ENCODE measurements around the gene SPINT1.
"Not testable (repeated sequence)": the region's sequence is repeated elsewhere in the genome, so short reads cannot be mapped to it uniquely, and the experiment has no call there.

SPINT1 gene

DNA sequence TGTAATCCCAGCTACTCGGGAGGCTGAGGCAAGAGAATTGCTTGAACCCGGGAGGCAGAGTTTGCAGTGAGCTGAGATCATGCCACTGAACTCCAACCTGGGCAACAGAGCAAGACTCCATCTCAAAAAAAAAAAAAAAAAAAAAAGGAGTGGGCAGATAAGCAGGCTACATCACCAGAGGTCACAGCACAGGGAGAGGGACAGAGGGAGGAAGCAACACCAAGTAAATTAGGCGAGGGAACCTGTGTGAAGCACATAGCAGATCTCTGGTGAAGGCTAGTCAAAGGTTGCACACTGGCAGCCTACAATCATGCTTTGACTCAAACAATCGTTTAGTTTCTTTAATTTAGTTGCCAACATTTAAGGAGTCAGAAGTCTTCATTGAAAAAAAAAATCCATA lies 17.3 kb downstream of the SPINT1 start:
- DNase-seq = not testable (repeated sequence)

DNA sequence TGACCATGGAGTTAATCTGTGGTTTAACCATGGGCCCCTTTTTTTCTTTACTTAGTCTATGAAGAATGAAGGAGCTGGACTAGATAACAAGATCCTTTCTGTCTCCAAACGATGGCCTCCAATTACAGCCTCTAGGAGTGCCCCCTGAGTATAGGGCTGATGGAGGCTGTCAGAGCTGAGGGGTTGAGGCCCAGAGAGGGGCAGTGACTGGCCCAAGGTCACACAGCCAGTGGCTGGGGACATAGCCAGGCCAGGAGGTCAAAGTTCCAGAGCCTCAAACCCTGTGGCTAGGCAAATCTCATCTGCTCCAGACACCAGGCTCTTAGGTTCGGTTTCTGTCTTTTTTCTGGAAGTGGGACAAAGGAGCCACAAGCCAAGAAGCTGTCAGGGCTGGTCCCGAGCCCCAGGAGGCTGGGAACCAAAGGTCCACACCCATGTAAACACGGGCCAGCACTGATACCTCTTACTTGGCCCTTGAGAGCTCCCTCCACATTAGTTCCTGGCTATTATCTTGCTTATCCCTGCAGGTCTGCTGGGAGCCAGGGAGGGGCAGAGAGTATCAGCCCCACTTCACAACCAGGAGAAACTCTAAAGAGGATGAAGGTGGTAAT lies 19.9 kb downstream of the SPINT1 start:
- DNase-seq = no peak

DNA sequence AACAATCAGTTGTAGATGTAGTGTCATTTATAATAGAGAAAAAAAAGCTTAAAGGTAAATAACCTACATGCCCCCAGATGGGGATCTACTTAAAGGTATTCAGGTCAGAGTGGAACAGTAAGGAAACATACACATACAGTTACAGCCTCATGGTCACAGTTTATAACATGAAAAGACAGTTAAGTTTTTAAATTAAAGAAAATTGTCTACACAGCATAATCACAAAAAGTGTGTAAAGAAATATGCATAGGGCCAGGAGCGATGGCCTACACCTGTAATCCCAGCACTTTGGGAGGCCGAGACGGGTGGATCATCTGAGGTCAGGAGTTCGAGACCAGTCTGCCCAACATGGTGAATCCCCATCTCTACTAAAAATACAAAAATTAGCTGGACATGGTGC lies 23.4 kb downstream of the SPINT1 start:
- no peak for DNase-seq

DNA sequence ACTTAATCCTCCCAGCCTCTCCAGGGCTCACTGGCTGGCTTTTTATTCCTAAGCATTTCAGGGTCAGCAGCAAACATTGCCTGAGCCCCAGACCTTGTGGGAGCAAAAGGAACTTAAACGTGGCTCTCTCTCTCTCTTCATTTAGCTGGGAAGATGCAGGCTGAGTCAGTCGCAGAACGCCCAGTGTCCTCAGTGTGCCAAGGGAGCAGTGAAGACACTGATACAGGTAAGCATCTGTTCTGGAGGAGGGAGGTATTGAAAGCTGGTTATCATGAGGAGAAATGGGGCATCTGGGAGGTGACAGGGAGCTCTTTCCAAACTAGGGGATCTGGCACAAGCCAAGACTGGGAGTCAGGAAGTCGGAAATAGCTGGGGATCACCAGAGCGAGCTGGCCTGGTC lies 25.8 kb downstream of the SPINT1 start:
- DNase-seq = no peak

GRCh38 chr15:40870716-40871115 lies 26.9 kb downstream of the SPINT1 start:
- DNase-seq = no peak

DNA sequence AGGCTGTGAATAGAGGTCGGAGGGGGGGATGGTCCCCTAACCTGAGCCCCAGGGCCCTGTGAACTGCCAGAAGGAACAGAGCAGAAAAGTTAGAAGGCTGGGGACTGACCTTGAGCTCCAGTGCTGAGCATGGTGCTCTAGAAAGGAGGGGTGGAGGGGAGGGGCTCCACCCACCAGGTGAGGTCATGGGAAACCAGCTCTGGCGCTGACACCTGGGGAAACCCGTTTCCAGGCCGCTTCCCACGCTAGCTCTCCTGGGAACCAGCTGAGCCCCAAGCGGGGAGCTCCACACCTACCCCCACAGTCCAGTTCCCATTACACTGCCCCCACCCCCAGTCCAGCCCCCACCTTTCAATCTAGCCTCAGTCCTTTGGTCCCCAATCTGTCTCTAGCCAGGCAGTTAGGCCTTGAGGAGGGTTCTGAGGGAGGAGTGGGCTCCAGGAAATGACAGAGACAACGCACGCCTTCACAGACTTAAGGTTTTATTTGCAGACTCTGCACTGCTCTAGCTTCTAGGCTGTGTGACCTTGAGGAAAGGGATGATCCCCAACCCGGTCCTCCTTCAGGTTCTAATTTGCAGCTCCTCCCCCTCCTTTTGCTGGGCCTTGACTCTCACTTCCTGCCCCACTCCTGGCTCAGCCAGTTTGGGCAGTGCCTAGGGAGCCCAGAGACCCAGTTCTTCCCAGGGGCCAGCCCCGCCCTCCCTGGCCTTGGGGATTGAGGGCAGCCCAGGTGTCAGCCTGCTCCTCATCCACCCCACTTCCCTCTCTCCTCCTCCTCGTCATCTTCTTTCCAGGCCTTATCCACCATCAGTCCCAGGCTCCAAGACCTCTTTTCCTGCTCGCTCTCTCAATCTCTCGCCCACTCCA lies 28.1 kb downstream of the SPINT1 start:
- DNase-seq = no peak

- no peak for DNase-seq
Measured at GRCh38 chr15:40872791-40873693, 29.2 kb downstream of the SPINT1 start.

DNA sequence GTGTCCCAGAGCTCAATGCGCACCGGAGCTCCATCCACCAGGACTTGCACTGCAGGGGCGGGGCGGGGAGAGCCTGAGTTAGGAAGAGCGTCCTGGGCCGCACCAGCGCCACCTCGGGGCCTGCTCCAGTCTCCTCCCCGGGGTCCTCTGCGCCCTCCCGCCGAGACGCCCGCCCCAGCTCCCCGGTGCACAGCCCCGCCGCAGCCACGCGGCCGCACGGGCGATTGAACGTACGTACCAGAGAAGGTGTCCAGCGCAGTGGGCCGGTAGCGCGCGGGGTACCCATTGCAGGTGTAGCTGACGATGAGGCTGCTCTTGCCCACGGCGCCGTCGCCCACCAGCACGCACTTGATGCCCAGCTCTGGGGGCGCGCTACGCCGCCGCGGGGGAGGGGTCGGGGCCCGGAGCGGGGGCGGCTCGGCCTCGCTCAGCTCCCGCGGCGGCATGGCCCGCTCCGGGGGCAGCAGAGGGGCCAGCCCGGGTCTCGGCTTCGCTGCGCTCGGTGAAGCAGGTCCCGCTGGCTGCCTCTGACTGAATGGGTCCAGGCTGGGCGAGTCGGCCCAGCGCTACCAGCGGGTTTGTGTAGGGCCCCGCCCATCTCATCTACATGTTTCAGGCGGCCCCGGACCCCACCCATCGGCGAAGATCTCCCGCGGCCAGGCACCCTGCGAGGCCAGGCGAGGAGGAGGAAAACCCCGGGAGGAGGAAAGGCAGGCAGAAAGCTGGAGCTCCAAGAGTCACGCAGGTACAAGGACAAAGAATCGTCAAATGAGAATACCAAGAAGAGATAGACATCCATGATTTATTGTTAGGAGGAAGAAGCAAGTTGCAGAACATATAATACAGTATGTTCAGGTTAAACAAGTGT lies 30.1 kb downstream of the SPINT1 start, which contains the start of gene RHOV:
Gene RHOV, minus strand, starts transcription at position 541 of the 868 bp plus-strand sequence. Its CDS starts 95 bp downstream, at position 446.
- DNase-seq = no peak

- DNase-seq = no peak
Measured at GRCh38 chr15:40875991-40876730, 32.3 kb downstream of the SPINT1 start.

DNA sequence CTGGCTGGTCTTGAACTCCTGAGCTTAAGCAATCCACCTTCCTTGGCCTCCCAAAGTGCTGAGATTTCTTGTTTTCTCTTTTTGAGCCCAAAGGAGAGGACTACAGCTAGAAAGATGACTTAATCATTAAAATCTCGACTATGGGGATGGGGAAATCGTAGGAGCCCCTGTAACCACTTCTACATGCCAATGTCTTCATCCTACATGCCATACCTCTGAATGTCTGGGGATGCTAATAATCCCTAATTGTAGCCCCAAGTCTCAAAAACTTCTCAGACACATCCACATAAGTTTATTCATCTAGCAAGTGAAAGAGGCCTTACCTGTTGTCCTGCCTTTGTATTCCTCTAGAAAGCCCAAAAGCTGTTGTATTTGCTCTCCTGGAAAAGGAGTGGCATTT lies 33.8 kb downstream of the SPINT1 start:
- no peak for DNase-seq

- DNase-seq = no peak
Measured at GRCh38 chr15:40878785-40879184, 34.9 kb downstream of the SPINT1 start.

GRCh38 chr15:40879609-40880008 lies 35.8 kb downstream of the SPINT1 start:
- DNase-seq = no peak

DNA sequence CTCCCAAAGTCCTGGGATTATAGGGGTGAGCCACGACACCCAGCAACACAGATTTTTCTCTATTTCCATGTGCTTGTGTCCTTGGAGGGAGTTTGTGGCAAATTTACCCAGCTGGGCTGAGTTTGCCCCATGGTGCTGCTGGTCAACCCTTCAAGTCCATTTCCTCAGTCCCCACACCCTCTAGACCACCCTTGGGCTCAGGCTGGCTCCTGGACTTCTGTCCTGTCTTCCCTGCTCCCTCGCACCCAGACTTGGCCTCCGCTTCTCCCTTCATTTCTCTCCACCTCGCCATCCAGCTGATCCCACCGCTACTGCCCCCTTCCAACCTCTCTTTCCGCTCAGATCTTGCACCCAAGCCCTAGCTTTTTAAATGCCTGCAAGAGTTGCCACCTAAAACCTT lies 37.5 kb downstream of the SPINT1 start:
- no peak for DNase-seq

- no peak for DNase-seq
Measured at GRCh38 chr15:40886586-40886985, 42.7 kb downstream of the SPINT1 start.

GRCh38 chr15:40889112-40889511 lies 45.3 kb downstream of the SPINT1 start:
- no peak for DNase-seq

GRCh38 chr15:40891138-40891537 lies 47.3 kb downstream of the SPINT1 start:
- no peak for DNase-seq

GRCh38 chr15:40891810-40892446 lies 48.1 kb downstream of the SPINT1 start:
- peak; percentile 30 for DNase-seq

DNA sequence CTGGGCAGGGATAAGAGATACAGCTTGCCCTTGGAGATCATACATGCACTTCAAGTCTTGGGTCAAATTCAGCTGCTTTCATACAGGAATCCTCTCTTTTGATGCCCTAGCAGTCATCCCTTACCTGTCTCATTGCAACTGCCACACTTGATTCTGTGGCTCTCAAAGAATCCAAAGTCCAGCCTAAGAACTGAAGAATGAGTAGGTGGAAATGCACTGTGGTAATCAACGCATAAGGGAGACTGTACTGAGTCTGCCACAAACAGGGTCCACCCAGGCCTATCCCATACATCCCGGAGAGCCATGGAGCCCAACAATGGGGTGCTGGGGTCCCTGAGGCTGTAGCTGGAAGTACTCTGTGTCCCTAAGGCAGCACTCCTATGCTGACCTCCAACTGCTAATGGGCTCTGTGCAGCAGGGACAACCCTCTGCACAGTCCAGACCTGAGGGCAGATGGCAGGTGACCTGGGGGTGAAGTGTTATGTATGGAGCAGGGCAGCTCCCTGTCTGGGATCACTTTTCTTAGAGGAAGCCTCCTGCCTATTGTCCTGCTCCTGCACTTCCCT lies 48.7 kb downstream of the SPINT1 start:
- no peak for DNase-seq

DNA sequence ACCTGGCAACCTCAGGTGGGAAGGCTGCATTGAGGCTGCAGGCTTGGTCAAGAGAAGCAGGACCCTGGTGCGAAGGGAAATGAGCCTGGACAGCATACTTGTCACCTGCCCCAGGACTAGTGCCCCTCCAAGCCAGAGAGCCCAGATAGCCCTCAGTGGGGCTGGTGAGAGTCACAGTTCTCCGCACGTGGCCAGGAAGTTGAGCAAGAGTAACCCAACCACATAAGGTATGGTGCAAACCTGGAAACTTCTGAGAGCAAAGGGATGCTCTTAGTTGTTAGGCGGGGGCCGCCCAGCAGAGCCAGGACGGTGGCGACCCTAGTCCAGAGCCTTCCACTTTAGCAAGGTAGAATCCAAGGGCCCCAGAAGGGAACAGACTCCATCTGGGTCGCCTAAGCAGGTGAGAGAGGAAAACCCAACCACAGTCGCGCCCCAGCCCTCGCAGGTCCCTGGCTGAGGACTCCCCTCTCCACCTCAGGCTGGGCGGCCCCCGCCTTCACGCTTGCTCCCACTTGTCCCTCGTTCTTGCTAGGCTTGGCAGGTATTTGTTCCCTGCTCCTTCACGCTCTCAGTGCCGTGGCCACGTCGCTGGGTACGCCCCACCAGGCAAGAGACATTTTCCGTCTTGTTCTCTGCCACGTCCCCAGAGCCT lies 49.3 kb downstream of the SPINT1 start:
- DNase-seq = no peak
